ENCODE measurements around the gene SLC16A8. TPM values are rescaled to one million over a fixed set of nuclear protein-coding genes. Genes with fewer than 3 reads are reported as not detected.

The SLC16A8 gene
- total and polyA plus RNA-seq, 2 donors from 2014 or later: 0.31 to 0.92 TPM

- intact Hi-C loops (cut with DNase I): no loop called here
- H3K36me3 ChIP-seq (ENCODE audit: control insufficient read depth in 2 of 3, insufficient read depth in 3 of 3, low read length in 3 of 3): peaks cover 0 to 35% (median 15%) of the 10 kb centered on the region in 3 donors
- DNase-seq (peak in 1 of 5 donors; percentile 40), FAIRE-seq (no peak)
- no peaks in the 10 kb centered on the region for H3K27me3 ChIP-seq (ENCODE audit: control insufficient read depth, insufficient read depth, low read length)
- no peak overlapping the region for H3K9ac ChIP-seq (ENCODE audit: low read length in 3 of 3)
- no peak overlapping the region for H3K4me3 ChIP-seq (ENCODE audit: low read length in 3 of 3)
- H3K9me3 ChIP-seq (ENCODE audit: control insufficient read depth in 2 of 3, insufficient read depth in 1 of 3, low read length in 3 of 3): no peaks in the 10 kb centered on the region
- H3K4me1 ChIP-seq (ENCODE audit: control insufficient read depth in 2 of 3, insufficient read depth in 2 of 3, low read depth in 1 of 3, low read length in 3 of 3): peaks cover 0 to 3% (median 0%) of the 10 kb centered on the region in 3 donors
- TF ChIP-seq, protein P1, sequence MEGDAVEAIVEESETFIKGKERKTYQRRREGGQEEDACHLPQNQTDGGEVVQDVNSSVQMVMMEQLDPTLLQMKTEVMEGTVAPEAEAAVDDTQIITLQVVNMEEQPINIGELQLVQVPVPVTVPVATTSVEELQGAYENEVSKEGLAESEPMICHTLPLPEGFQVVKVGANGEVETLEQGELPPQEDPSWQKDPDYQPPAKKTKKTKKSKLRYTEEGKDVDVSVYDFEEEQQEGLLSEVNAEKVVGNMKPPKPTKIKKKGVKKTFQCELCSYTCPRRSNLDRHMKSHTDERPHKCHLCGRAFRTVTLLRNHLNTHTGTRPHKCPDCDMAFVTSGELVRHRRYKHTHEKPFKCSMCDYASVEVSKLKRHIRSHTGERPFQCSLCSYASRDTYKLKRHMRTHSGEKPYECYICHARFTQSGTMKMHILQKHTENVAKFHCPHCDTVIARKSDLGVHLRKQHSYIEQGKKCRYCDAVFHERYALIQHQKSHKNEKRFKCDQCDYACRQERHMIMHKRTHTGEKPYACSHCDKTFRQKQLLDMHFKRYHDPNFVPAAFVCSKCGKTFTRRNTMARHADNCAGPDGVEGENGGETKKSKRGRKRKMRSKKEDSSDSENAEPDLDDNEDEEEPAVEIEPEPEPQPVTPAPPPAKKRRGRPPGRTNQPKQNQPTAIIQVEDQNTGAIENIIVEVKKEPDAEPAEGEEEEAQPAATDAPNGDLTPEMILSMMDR (IDR thresholded peaks at IDR 0.05; ENCODE audit: borderline replicate concordance, extremely low read depth, insufficient read depth): no peak
- no peak overlapping the region for H3K27ac ChIP-seq (ENCODE audit: low read depth in 2 of 2, low read length in 2 of 2)
These were observed 12.3 kb downstream of the SLC16A8 start for GRCh38 chr22:38071421-38072321.

- TF ChIP-seq, protein P1 (IDR thresholded peaks at IDR 0.05; ENCODE audit: borderline replicate concordance, extremely low read depth, insufficient read depth): no peak
- Histone ChIP-seq H3K27ac (ENCODE audit: low read depth in 2 of 2, low read length in 2 of 2) (peak overlapping the region; percentile 41 to 65), H3K27me3 (ENCODE audit: control insufficient read depth, insufficient read depth, low read length) (no peaks in the 10 kb centered on the region), H3K4me3 (ENCODE audit: low read length in 3 of 3) (no peak overlapping the region), H3K36me3 (ENCODE audit: control insufficient read depth in 2 of 3, insufficient read depth in 3 of 3, low read length in 3 of 3) (peaks cover 0 to 36% (median 20%) of the 10 kb centered on the region in 3 donors), H3K9me3 (ENCODE audit: control insufficient read depth in 2 of 3, insufficient read depth in 1 of 3, low read length in 3 of 3) (no peaks in the 10 kb centered on the region), H3K4me1 (ENCODE audit: control insufficient read depth in 2 of 3, insufficient read depth in 2 of 3, low read depth in 1 of 3, low read length in 3 of 3) (peaks cover 0 to 3% (median 0%) of the 10 kb centered on the region in 3 donors), H3K9ac (ENCODE audit: low read length in 3 of 3) (no peak overlapping the region)
- intact Hi-C loops (cut with DNase I): no loop called here
- DNase-seq (peak in 1 of 5 donors; percentile 43), FAIRE-seq (no peak)
These were observed 13.6 kb downstream of the SLC16A8 start for GRCh38 chr22:38070250-38070921.

GRCh38 chr22:38069372-38070249 is 14.4 kb downstream of the SLC16A8 start:
- FAIRE-seq (no peak), DNase-seq (peak in 1 of 5 donors; percentile 68)
- H3K9ac ChIP-seq (ENCODE audit: low read length in 3 of 3): no peak overlapping the region
- H3K27ac ChIP-seq (ENCODE audit: low read depth in 2 of 2, low read length in 2 of 2): peak overlapping the region; percentile 43 to 65
- TF ChIP-seq, protein P1 (IDR thresholded peaks at IDR 0.05; ENCODE audit: borderline replicate concordance, extremely low read depth, insufficient read depth): no peak
- no peaks in the 10 kb centered on the region for H3K27me3 ChIP-seq (ENCODE audit: control insufficient read depth, insufficient read depth, low read length)
- H3K4me1 ChIP-seq (ENCODE audit: control insufficient read depth in 2 of 3, insufficient read depth in 2 of 3, low read depth in 1 of 3, low read length in 3 of 3): peaks cover 0 to 3% (median 0%) of the 10 kb centered on the region in 3 donors
- intact Hi-C loops (cut with DNase I): no loop called here
- H3K9me3 ChIP-seq (ENCODE audit: control insufficient read depth in 2 of 3, insufficient read depth in 1 of 3, low read length in 3 of 3): no peaks in the 10 kb centered on the region
- no peak overlapping the region for H3K4me3 ChIP-seq (ENCODE audit: low read length in 3 of 3)
- H3K36me3 ChIP-seq (ENCODE audit: control insufficient read depth in 2 of 3, insufficient read depth in 3 of 3, low read length in 3 of 3): peaks cover 0 to 44% (median 28%) of the 10 kb centered on the region in 3 donors

All from kidney (tissue), 14 donors.